HCT116 (cell line): Measurements from ENCODE around the gene PCBP3. TPM values are rescaled to one million over a fixed set of nuclear protein-coding genes. Genes with fewer than 3 reads are reported as not detected.
"Not testable (repeated sequence)": the region's sequence is repeated elsewhere in the genome, so short reads cannot be mapped to it uniquely, and the experiment has no call there.

Source experiments
- ATAC-seq: fragments of 200-7000 bp; cut with Tn5 transposase; 2 replicates; pipeline ENCODE4 v1.9.1; 2020; ENCODE audit warnings: mild to moderate bottlenecking, moderate library complexity
- BruUV-seq: library from RNA; stranded (reverse); fragments of 400-500 nt; replicated peaks from 2 replicates; lab custom pipeline; 2021; lab: Mats Ljungman, UMichigan
- CTCF ChIA-PET: fragments of 300-600 bp; sonication (Branson Sonifier 250); formaldehyde crosslinking; loops from one replicate; lab custom pipeline; 2021; ENCODE audit warnings: antibody characterized with exemption; lab: Charles Lee
- POLR2A ChIA-PET: fragments of 300-600, 350-600 bp; sonication (Branson Sonifier 250); formaldehyde crosslinking; loops from one replicate; lab custom pipeline; 2021; ENCODE audit warnings: antibody characterized with exemption; lab: Charles Lee
- RAD21 ChIA-PET, 2 experiments: fragments of 300-600 bp; sonication (Branson Sonifier 250); formaldehyde crosslinking; loops; one replicate each; lab custom pipeline; 2023; ENCODE audit warnings: low total read pairs in 2 of 2; ENCODE audit not compliant: uncharacterized antibody in 2 of 2, unreplicated experiment in 2 of 2, low non-redundant PET in 1 of 2; lab: Charles Lee
- DNase-seq: peaks from one replicate; pipeline ENCODE4 v3.0.0-alpha.2; 2010; ENCODE audit warnings: low read depth, low spot score
- H2AFZ ChIP-seq: fragments of 200-600 bp; shearing (Covaris generic), sonication (generic); 2 replicates; pipeline ENCODE4 v1.6.1; 2017; ENCODE audit warnings: low read depth, mixed run types, mixed read lengths, antibody characterized with exemption, low read length; ENCODE audit not compliant: poor library complexity, severe bottlenecking
- H3K27ac ChIP-seq: 2 replicates; pipeline ENCODE4 v1.5.1; 2012; ENCODE audit warnings: low read depth, low read length
- H3K27me3 ChIP-seq: fragments of 200-600 bp; sonication (generic); 2 replicates; pipeline ENCODE4 v1.6.1; 2016; ENCODE audit warnings: mixed run types, low read length, mixed read lengths; ENCODE audit not compliant: insufficient read depth
- H3K36me3 ChIP-seq, 2 experiments: fragments of 200-500 bp in 1 of 2; fragments of 200-600 bp in 1 of 2; sonication (Bioruptor generic) in 1 of 2; sonication (generic) in 1 of 2; 2 replicates each; pipeline versions ENCODE4 v1.5.1 to v1.6.1; 2014 to 2016; ENCODE audit warnings: low read length in 2 of 2, inconsistent platforms in 1 of 2, mixed read lengths in 1 of 2, mixed run types in 1 of 2; ENCODE audit not compliant: insufficient read depth in 2 of 2, control insufficient read depth in 1 of 2
- H3K4me1 ChIP-seq, 2 experiments: fragments of 200-600 bp in 1 of 2; sonication (generic) in 1 of 2; 2 replicates each; pipeline versions ENCODE4 v1.5.1 to v1.6.1; 2012 to 2017; ENCODE audit warnings: low read length in 2 of 2, inconsistent platforms in 1 of 2, mild to moderate bottlenecking in 1 of 2, mixed read lengths in 1 of 2, mixed run types in 1 of 2, moderate library complexity in 1 of 2; ENCODE audit not compliant: insufficient read depth in 2 of 2, control insufficient read depth in 1 of 2
- H3K4me2 ChIP-seq: fragments of 200-600 bp; sonication (generic); 2 replicates; pipeline ENCODE4 v1.6.1; 2017; ENCODE audit warnings: mixed run types, low read length, mixed read lengths
- H3K4me3 ChIP-seq, 2 experiments: fragments of 200-600 bp in 1 of 2; sonication (generic) in 1 of 2; replicated peaks in 1 of 2; 2 replicates each; pipeline ENCODE4 v1.5.1; 2011 to 2016; ENCODE audit warnings: low read length in 2 of 2, control low read depth in 1 of 2, low read depth in 1 of 2, mild to moderate bottlenecking in 1 of 2, mixed read lengths in 1 of 2, mixed run types in 1 of 2
- H3K79me2 ChIP-seq: fragments of 200-600 bp; sonication (generic); 2 replicates; pipeline ENCODE4 v1.6.1; 2017; ENCODE audit warnings: mild to moderate bottlenecking, mixed run types, low read length, moderate library complexity, mixed read lengths; ENCODE audit not compliant: insufficient read depth
- H3K9ac ChIP-seq: fragments of 200-600 bp; sonication (generic); 2 replicates; pipeline ENCODE4 v1.6.1; 2016; ENCODE audit warnings: low read length, mixed read lengths
- H3K9me2 ChIP-seq: fragments of 200-600 bp; sonication (generic), shearing (Covaris generic); 2 replicates; pipeline ENCODE4 v1.6.1; 2017; ENCODE audit warnings: mixed run types, mild to moderate bottlenecking, moderate library complexity; ENCODE audit not compliant: insufficient read depth
- H3K9me3 ChIP-seq, 2 experiments: fragments of 200-500 bp in 1 of 2; fragments of 200-600 bp in 1 of 2; sonication (Bioruptor generic) in 1 of 2; sonication (generic) in 1 of 2; 2 replicates each; pipeline ENCODE4 v1.6.1; 2014 to 2017; ENCODE audit warnings: low read length in 2 of 2, mixed read lengths in 2 of 2, inconsistent platforms in 1 of 2, low read depth in 1 of 2, mild to moderate bottlenecking in 1 of 2, mixed run types in 1 of 2, moderate library complexity in 1 of 2; ENCODE audit not compliant: control insufficient read depth in 1 of 2, insufficient read depth in 1 of 2
- H4K20me1 ChIP-seq: fragments of 200-600 bp; sonication (generic), shearing (Covaris generic); 2 replicates; pipeline ENCODE4 v1.6.1; 2017; ENCODE audit warnings: mixed run types, mild to moderate bottlenecking, moderate library complexity; ENCODE audit not compliant: insufficient read depth
- ELF1 ChIP-seq: IDR thresholded peaks from 2 replicates; pipeline ENCODE4 v1.6.1; 2012; ENCODE audit warnings: low read depth, borderline replicate concordance
- EZH2 ChIP-seq: fragments of 200-600 bp; sonication (generic); IDR thresholded peaks from 2 replicates; pipeline ENCODE4 v1.6.1; 2017; ENCODE audit warnings: antibody characterized with exemption, mixed run types
- FOSL1 ChIP-seq: IDR thresholded peaks from 2 replicates; pipeline ENCODE4 v1.6.1; 2012; ENCODE audit warnings: low read depth
- POLR2A ChIP-seq: IDR thresholded peaks from 2 replicates; pipeline ENCODE4 v1.7.0; 2011; ENCODE audit warnings: borderline replicate concordance; ENCODE audit not compliant: insufficient read depth, insufficient read length; ENCODE audit errors: extremely low read depth
- SIN3A ChIP-seq: IDR thresholded peaks from 2 replicates; pipeline ENCODE4 v1.6.1; 2012; ENCODE audit warnings: low read depth
- SP1 ChIP-seq: IDR thresholded peaks from 2 replicates; pipeline ENCODE4 v1.6.1; 2012; ENCODE audit warnings: low read depth
- SRF ChIP-seq: IDR thresholded peaks from 2 replicates; pipeline ENCODE4 v1.6.1; 2012; ENCODE audit warnings: low read depth
- YY1 ChIP-seq: IDR thresholded peaks from 2 replicates; pipeline ENCODE4 v1.6.1; 2011; ENCODE audit warnings: low read length, low read depth, moderate library complexity, mild to moderate bottlenecking; ENCODE audit not compliant: insufficient replicate concordance; ENCODE audit errors: extremely low read depth
- intact Hi-C: fragments of 100-400 bp; cut with micrococcal nuclease; formaldehyde crosslinking; loops from 2 replicates; pipeline ENCODE4 v1.10.0; 2022
- total RNA-seq: library from RNA; stranded (reverse); gene quantifications from one replicate; pipeline ENCODE4 v1.2.1, GENCODE V29; 2021; ENCODE audit not compliant: unreplicated experiment

The PCBP3 gene
- total RNA-seq, 1 experiment from 2014 or later: 3.1 TPM

GRCh38 chr21:45623436-45623835, 20.1 kb upstream of the PCBP3 start:
- intact Hi-C loops: no loop called here
- no peaks in the 10 kb centered on the region for H3K9me2 ChIP-seq
- no peak for TF ChIP-seq SIN3A
- TF ChIP-seq POLR2A: no peak
- no peak for TF ChIP-seq EZH2
- no peak for TF ChIP-seq YY1
- TF ChIP-seq SP1: no peak
- TF ChIP-seq ELF1: no peak
- no peak for TF ChIP-seq SRF
- TF ChIP-seq FOSL1: no peak
- TF ChIP-seq, all 23 proteins: peak for 0
- no peak for DNase-seq
- ChIA-PET POLR2A (no interaction called here), CTCF (no interaction called here), RAD21 (no interaction called here)
- Histone ChIP-seq H3K36me3 (no peaks in the 10 kb centered on the region), H3K27ac (no peak overlapping the region), H3K9ac (no peak overlapping the region), H3K9me3 (no peaks in the 10 kb centered on the region), H3K79me2 (no peaks in the 10 kb centered on the region), H4K20me1 (no peaks in the 10 kb centered on the region), H3K4me3 (no peak overlapping the region), H3K4me1 (no peaks in the 10 kb centered on the region; a peak in 1 of 4 replicates), H2AFZ (no peak overlapping the region), H3K27me3 (peaks cover 13% of the 10 kb centered on the region), H3K4me2 (no peak overlapping the region)
- no TSS peak for BruUV-seq
- no peak for ATAC-seq

DNA sequence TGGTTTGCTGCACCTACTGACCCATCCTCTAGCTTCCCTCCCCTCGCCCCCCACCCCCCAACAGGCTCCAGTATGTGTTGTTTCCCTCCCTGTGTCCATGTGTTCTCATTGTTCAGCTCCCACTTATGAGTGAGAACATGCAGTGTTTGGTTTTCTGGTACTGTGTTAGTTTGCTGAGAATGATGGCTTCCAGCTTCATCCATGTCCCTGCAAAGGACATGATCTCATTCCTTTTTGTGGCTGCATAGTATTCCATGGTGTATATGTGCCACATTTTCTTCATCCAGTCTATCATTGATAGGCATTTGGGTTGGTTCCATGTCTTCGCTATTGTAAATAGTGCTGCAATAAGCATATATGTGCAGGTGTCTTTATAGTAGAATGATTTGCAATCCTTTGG, 17.4 kb upstream of the PCBP3 start:
- intact Hi-C loops, DNase-seq, H3K9me2 ChIP-seq, H3K9ac ChIP-seq, RAD21 ChIA-PET, CTCF ChIA-PET, ATAC-seq, H4K20me1 ChIP-seq, H3K27ac ChIP-seq, H3K27me3 ChIP-seq, H3K4me1 ChIP-seq, H3K4me2 ChIP-seq, H3K9me3 ChIP-seq, H2AFZ ChIP-seq, H3K36me3 ChIP-seq, H3K79me2 ChIP-seq, H3K4me3 ChIP-seq, BruUV-seq, POLR2A ChIA-PET: not testable (repeated sequence)
